ENCODE results near the gene SORCS3.

The SORCS3 gene

GRCh38 chr10:105023211-105024111 is 382.4 kb downstream of the SORCS3 start:
- no peak for DNase-seq (ENCODE audit: low spot score)

- no peak for DNase-seq (ENCODE audit: low spot score)
Measured at GRCh38 chr10:105024184-105024583, 383.1 kb downstream of the SORCS3 start.

DNA sequence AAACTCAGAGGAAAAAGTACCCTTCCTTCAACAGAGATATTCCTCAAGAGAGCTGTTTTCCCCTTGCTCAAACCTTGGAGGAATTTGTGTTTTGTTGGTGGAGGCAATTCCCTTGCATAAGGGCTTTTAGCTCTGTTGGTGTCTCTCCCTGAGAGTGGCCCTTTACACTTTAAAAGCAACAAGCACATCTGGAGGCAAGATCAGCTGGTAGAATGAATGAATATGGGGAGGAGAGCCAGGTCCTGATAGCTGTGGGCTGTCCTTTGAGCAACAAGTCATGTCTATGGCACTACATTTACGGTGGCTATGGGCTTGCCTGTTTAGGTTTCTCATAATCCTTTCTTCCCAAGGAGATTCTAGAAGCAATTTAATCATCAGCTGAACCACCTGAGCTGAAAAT is 384.0 kb downstream of the SORCS3 start:
- DNase-seq (ENCODE audit: low spot score), result no peak

- DNase-seq (ENCODE audit: low spot score), result no peak
Measured at GRCh38 chr10:105026566-105026965, 385.5 kb downstream of the SORCS3 start.

DNA sequence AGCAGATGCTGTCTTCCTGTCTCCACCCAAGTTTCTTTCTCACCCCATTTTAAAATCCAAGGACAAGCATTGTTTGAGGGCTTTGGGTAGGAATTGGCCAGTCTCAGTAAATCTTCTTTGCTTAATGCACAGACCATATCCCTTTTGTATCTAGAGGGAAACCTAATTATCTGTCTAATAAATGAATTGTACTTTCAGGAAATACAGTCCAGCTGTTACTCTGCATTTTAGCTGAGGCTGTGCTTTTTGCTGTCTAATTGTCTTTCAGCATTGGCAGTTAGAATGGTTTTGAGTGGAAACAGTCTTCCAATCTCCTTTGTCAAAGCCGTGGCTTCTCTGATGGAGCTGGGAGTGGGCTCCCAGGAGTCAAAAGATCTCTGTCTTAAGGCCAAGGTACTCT is 388.2 kb downstream of the SORCS3 start:
- DNase-seq (ENCODE audit: low spot score), result no peak

DNA sequence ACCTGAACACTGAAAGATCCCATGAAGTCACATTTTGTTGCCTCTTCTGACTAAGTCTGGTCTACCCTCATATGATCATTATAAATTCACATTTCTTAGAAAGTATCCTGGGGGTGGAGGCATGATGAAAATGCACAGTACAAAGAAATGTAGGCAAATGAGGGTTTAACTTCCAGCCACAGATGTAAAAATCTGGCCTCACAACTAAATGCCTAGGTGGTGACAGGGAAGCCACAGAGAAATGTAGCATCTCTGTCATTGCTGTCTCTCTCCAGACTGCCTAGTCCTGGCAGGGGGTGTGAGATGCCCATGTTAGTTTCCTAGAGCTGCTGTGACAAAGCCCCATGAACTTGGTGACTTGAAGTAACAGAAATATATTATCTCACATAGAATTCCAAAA is 395.9 kb downstream of the SORCS3 start:
- DNase-seq (ENCODE audit: low spot score), result no peak

- no peak for DNase-seq (ENCODE audit: low spot score)
Measured at GRCh38 chr10:105041956-105042355, 400.9 kb downstream of the SORCS3 start.

DNA sequence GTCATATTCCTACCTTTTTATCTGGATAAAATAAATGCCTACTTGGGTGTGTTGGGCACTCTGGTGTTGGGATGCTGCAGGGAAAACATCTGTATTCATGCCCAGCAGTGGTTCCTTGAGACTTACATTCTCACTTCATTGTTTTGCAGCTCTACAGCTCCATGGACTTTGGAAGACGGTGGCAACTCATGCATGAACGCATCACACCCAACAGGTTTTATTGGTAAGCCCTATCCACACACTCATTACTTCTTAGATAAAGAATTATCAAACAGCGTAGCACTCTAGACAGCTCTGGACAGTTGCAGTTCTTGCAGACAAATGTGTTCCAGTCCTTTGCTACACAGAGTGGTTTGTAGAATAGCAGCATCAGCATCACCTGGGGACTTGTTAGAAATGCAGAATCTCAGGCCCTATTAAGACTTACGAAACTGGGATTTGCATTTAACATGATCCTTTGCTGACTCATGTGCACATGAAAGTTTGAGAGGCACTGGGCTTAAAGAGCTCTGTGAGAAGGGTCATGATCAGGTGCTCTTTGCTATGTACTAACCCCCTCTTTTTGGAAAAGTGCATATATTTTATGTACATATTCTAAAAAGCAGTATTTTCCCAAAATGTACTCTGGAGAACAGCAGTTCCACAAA is 401.9 kb downstream of the SORCS3 start:
- DNase-seq (ENCODE audit: low spot score), result no peak

DNA sequence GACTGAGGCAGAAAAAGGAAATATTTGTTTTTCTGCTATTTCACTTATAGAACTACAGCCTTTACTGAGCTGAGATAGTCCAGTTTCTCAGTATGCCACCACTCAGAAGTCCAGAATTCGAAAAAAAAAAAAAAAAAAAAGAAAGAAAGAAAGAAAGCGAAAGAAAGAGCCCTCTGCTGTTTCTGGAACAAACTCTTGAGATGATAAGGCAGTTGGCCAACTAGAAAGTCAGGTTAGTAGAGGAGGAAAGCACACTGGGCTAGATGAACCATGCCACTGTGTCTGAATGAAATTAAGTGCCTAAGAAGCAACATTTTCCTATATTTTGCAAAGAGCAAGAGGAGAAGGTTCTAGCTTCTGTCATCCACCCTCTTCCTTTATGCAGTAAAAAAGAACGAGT is 403.8 kb downstream of the SORCS3 start:
- no peak for DNase-seq (ENCODE audit: low spot score)

DNA sequence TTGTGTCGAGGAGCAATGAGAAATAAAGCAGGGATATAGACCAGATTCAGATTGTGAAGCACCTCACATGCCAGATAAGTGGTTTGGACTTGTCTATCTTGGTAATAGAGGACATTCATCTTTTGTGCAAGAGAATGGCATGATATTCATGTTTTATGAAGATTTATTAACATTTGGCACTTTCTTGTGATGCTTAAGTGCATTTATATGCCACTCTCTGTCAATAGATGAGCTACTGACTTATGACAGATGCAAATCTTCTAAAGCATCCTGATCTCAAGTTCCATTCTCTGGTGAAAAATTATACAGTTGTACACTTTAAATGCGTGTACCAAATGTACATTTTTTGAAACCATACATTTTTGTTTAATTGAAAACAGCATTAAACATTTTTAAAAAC is 415.3 kb downstream of the SORCS3 start:
- no peak for DNase-seq (ENCODE audit: low spot score)

DNA sequence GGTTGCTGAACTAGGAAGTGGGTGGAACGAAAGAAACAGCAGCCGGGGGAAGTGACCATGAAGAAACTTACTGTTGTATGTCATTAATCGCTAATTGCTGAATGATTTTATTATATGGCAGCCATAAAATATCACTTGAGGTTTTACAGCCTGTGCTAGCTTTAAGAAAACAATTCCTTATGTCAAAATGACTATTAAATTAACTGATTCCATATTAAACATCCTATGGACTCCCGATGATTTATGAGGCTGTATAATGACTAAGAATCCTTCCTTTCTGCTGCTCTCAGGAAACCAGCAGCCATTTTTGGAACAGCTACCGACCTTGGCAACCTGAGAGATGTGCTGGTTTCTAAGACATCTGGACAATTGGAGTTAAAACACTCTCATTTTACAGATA is 421.9 kb downstream of the SORCS3 start:
- no peak for DNase-seq (ENCODE audit: low spot score)

DNA sequence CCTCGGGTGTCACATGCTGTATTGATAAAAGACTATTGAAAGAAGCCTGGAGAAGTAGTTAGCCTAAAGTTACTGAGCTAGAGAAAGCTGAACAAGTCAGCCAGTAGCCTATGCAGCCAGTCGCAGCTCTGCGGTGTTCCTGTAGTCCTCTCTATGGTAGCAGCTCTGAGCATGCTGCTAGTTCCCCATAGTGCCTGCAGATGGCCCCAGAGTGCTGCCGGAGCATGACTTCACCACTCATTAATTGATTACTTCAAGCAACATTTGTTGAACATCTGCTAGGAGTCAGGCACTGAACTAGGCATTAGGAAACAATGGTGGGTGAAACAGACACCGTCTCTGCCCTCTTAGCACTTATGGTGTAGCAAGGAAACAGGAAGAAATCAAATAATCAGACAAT is 422.7 kb downstream of the SORCS3 start:
- peak; percentile 24 for DNase-seq (ENCODE audit: low spot score)

GRCh38 chr10:105068497-105068896 is 427.4 kb downstream of the SORCS3 start:
- DNase-seq (ENCODE audit: low spot score), result no peak

DNA sequence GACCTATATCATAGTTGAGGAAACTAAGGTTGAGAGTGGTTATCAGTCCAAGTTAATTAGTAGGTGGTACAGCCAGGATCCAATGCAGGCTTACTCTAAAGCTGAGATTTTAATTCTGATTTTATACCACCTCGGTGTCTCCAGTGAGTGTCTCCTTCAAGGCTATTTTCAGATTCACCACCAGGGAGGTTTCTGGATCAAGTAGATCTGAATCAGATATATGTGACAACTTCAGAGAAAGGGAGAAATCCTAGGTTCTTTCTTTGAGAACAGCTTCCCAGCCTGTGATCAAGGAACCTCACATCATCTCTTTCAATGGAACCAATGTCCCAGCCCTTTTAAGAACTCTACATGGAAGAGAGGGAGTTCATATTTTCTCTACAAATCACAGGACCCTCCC is 429.2 kb downstream of the SORCS3 start:
- no peak for DNase-seq (ENCODE audit: low spot score)

GRCh38 chr10:105070952-105071351 is 429.9 kb downstream of the SORCS3 start:
- DNase-seq (ENCODE audit: low spot score), result no peak

GRCh38 chr10:105071980-105072379 is 430.9 kb downstream of the SORCS3 start:
- no peak for DNase-seq (ENCODE audit: low spot score)

DNA sequence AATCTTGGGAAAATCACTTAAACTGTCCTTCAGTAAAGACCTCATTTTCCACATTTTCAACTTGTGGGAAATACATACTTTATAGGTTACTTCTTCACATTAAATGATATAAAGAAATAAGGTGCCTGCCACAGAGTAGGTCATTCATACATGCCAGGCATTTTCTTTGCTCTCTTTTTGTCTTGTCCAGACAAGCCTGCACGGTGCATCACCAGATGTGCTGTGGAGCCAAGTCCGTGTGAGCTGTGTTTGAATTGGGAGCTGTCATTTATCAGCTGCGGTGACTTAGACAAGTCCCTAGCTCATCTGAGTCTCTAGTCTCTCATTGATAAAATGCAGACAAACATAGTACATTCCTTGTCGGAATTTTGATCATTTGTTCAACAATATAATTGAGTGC is 432.9 kb downstream of the SORCS3 start:
- no peak for DNase-seq (ENCODE audit: low spot score)

DNA sequence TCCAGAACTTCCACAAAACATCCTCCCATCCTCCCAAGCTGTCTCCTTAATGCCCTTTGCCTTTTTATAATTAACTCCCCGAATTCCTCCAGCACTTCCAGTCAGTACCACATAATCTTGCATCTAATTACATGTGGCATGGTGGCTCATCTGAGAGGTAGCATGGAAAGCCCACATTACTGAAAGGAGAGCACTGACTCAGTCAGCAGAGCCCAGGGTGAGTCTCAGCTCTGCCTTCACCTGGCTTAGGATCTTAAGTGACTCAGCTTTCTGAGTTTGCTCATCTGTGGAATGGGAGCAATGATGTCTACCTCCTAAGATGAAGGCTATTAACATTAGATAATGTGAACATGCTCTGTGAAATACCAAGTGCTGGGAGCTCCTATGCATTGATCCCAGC is 433.9 kb downstream of the SORCS3 start:
- no peak for DNase-seq (ENCODE audit: low spot score)

DNA sequence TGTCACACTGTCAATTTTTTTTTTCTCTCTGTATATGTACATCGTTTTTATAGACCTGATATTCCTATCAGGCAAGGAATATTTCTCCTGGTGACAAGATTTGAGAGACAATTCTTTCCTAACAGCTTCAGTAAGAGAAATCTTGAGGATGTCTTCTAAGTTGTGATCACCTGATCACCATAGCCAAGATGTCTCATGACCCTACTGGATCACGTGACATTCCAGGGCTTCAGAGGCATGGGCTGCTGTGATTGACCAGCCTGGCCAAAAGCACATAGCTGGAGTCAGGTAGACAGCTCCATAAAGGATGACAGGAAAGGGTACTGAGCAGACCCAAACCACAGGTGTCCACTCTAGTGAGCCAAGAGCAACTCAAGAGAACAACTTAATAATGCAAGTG is 444.9 kb downstream of the SORCS3 start:
- no peak for DNase-seq (ENCODE audit: low spot score)

- DNase-seq (ENCODE audit: low spot score), result no peak
Measured at GRCh38 chr10:105094048-105094447, 453.0 kb downstream of the SORCS3 start.

- no peak for DNase-seq (ENCODE audit: low spot score)
Measured at GRCh38 chr10:105096316-105096715, 455.2 kb downstream of the SORCS3 start.

GRCh38 chr10:105102977-105103376 is 461.9 kb downstream of the SORCS3 start:
- DNase-seq (ENCODE audit: low spot score), result no peak

DNA sequence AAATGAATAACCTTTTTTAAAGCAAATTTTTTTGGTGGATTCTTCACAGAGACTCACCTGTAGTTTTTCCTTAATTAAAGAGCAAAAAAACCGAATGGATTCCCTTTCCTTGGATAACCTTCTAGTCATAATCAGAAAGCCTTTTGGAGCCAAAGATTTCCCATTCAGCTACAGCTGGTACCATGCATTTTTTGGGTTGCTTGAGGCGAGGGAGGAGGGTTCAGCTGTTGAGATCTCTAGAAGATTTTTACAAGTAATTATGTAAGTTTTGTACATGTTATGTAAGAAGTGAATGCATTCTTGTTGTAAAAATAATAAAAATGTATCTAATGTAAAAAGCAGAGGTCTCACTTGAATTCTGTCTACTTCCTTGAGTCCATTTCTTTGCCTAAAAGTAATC is 463.2 kb downstream of the SORCS3 start:
- no peak for DNase-seq (ENCODE audit: low spot score)

DNA sequence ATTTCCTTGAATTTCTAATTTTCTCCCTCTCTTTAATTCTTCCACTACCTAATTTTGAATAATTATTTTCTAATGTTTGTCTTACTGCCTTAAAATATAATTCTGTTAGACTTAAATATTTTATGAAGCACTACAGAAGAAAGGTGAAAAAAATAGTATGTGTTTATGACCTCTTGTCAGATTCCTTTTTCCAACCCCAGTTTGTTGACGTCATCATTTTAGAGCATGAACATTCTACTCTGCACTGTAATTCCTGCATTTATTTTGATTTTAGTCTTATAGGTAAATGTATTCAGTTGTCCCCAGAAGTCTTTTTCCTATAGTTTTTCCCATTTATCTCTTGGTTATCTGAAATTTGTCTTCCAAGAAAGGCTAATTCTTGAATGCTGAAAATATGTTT is 468.1 kb downstream of the SORCS3 start:
- no peak for DNase-seq (ENCODE audit: low spot score)

Data from activated CD4-positive, alpha-beta T cell treated with anti-CD3 and anti-CD28 coated beads, Interleukin-2, Interleukin-4, amounts not matched to agents 100 ng/mL and 50 ng/mL, durations not matched to agents 16 hours and 8 hours (primary cell).